ENCODE data around the gene B4GALT3.

B4GALT3 gene

GRCh38 chr1:161145832-161146231 lies 31.5 kb downstream of the B4GALT3 start:
- no peak for TF ChIP-seq CTCF (IDR thresholded peaks at IDR 0.05; ENCODE audit: insufficient read depth, low read length, missing control alignments)
- CTCF ChIA-PET: no interaction called here
- no peak for DNase-seq (ENCODE audit: low read depth, low spot score)
- POLR2A ChIA-PET: no interaction called here
- no peak overlapping the region for H3K4me3 ChIP-seq (ENCODE audit: low read depth, low read length)

- ChIA-PET POLR2A (interaction anchor here (0.9 kb wide), 1 partner anchor 8 kb away, joined by 4 read pairs; no protein-coding TSS in a partner anchor), CTCF (interaction anchor here (0.8 to 12.2 kb wide), 11 partner anchors 8 to 306 kb away, joined by 3 to 147 read pairs (median 5); partner anchors contain the start of genes KLHDC9 and USF1)
- TF ChIP-seq CTCF (IDR thresholded peaks at IDR 0.05; ENCODE audit: insufficient read depth, low read length, missing control alignments): no peak
- DNase-seq (ENCODE audit: low read depth, low spot score): no peak
- H3K4me3 ChIP-seq (ENCODE audit: low read depth, low read length): no peak overlapping the region
These were observed 36.4 kb downstream of the B4GALT3 start for GRCh38 chr1:161140755-161141400.

- DNase-seq (ENCODE audit: low read depth, low spot score): no peak
- ChIA-PET POLR2A (no interaction called here), CTCF (interaction anchor here (0.6 to 12.2 kb wide), 12 partner anchors 9 to 303 kb away, joined by 3 to 147 read pairs (median 6); partner anchors contain the start of genes KLHDC9, UFC1 and USF1)
- H3K4me3 ChIP-seq (ENCODE audit: low read depth, low read length): no peak overlapping the region
- TF ChIP-seq CTCF (IDR thresholded peaks at IDR 0.05; ENCODE audit: insufficient read depth, low read length, missing control alignments): peak; percentile 34
These were observed 37.5 kb downstream of the B4GALT3 start for GRCh38 chr1:161139766-161140165.

GRCh38 chr1:161138431-161138830 lies 38.9 kb downstream of the B4GALT3 start:
- TF ChIP-seq CTCF (IDR thresholded peaks at IDR 0.05; ENCODE audit: insufficient read depth, low read length, missing control alignments): no peak
- ChIA-PET CTCF (interaction anchor here (0.6 to 12.2 kb wide), 12 partner anchors 10 to 303 kb away, joined by 3 to 147 read pairs (median 6); partner anchors contain the start of genes KLHDC9, UFC1 and USF1), POLR2A (interaction anchor here (1.0 to 1.2 kb wide), 2 partner anchors 15 to 94 kb away, joined by 3 read pairs; partner anchors contain the start of gene UFC1)
- H3K4me3 ChIP-seq (ENCODE audit: low read depth, low read length): no peak overlapping the region
- no peak for DNase-seq (ENCODE audit: low read depth, low spot score)

- ChIA-PET CTCF (interaction anchor here (0.6 to 12.2 kb wide), 13 partner anchors 10 to 304 kb away, joined by 3 to 147 read pairs (median 6); partner anchors contain the start of genes KLHDC9, UFC1 and USF1), POLR2A (interaction anchor here (1.0 to 1.2 kb wide), 2 partner anchors 15 to 93 kb away, joined by 3 read pairs; partner anchors contain the start of gene UFC1)
- H3K4me3 ChIP-seq (ENCODE audit: low read depth, low read length): no peak overlapping the region
- DNase-seq (ENCODE audit: low read depth, low spot score): no peak
- TF ChIP-seq CTCF (IDR thresholded peaks at IDR 0.05; ENCODE audit: insufficient read depth, low read length, missing control alignments): no peak
These were observed 39.4 kb downstream of the B4GALT3 start for GRCh38 chr1:161137881-161138280.

- no peak for TF ChIP-seq CTCF (IDR thresholded peaks at IDR 0.05; ENCODE audit: insufficient read depth, low read length, missing control alignments)
- CTCF ChIA-PET: interaction anchor here (0.8 to 12.2 kb wide), 11 partner anchors 8 to 406 kb away, joined by 3 to 147 read pairs (median 3); partner anchors contain the start of genes USF1 and USP21
These were observed 44.0 kb downstream of the B4GALT3 start for GRCh38 chr1:161133220-161133740.

More at GRCh38 chr1:161133220-161133740, 44.0 kb downstream of the B4GALT3 start:
- POLR2A ChIA-PET: interaction anchor here (0.9 to 1.6 kb wide), 8 partner anchors 8 to 88 kb away, joined by 3 to 10 read pairs (median 4); partner anchors contain the start of genes NIT1, PFDN2, PPOX and UFC1
- no peak for DNase-seq (ENCODE audit: low read depth, low spot score)
- H3K4me3 ChIP-seq (ENCODE audit: low read depth, low read length): peak overlapping the region; percentile 95
